ENCODE data around the gene NAA10.

The NAA10 gene

DNA sequence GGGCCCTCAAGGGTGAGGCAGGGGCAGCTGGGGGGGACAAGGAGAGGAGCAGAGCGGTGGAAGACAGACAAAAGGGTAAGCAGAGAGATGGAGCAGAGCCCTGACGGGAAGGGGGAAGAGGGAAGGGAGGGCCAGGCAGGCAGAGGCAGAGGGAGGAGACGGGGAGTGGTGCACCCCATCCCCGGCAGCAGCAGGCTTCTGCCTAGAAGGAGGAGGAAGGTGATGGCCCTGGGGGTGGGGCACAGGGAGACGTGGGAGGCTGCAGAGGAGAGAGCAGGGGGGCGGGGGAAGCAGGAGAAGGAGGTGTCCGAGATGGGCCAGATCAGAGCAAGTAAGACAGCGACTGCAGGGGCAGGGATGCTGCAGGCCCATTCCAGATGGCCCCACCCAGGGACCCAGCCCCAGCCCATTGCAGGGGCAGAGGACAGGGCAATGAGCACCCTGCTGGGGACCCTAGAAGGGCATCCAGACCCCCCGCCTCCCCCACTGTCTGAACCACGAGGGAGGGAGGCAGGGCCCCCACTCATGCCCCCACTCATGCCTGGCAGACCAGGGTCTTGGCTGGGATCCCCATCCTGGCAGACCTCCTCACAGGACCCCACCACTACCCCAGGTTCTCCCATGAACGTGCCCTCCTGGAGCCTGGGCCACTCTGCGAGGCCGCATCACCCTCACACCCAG, 51.5 kb downstream of the NAA10 start:
- no peak for DNase-seq

DNA sequence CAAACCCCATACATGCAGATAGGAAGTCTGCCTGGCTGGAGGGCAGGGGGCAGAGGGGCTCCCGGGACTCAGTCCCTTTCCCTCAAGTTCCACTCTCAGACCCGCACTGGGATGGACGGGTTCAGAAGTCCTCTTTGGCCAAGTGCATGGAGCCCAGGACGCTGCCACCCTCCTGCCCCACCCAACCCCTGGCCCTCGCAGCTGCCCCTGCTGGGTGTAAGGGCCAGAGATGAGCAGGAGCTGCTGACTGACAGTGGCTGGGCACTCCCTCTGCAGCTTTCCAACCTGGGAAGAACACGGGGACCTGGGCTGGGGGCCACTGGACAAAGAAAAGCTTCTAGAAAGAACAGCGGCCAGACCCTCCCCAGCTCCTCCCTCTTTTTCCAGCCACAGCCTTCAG, 52.3 kb downstream of the NAA10 start:
- DNase-seq, result no peak

DNA sequence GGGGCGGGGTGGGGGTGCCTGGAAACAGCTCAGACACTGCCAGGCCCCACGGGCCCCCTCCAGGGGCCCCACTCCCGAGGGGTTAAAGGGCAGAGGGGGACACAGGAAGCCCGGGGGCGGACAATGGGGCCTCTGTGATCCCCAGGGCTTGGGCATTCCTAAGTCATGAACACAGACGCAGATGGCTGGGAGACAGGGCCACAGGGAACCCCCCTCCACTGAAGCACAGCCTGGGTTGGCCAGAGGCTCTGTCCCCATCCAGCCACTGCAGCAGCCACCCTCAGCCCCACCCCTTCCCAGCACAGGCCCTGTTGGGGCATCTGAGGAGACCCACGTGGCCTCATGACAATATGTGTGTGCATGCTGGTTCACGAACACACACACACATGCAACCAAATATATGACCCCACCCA, 52.7 kb downstream of the NAA10 start:
- no peak for DNase-seq

DNA sequence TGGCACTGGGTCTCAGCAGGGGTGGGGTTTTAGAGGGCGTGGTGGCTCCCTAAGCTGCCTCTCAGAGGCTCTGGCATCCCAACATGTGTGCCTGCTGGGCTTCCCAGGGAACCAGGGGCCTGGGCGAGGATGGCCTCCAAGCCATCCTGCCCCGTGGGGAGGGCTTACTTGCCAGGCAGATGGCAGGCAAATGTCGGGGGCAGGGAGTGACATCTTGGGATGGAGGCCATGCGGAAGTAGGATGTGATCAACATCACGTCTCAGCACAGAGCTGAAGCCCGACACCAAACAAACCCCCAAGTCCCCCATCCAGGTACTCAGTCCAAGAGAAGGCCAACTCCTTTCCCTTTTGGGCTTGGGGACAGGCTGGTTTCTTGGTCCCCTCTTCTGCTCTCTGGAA, 53.6 kb downstream of the NAA10 start:
- DNase-seq, result no peak

DNA sequence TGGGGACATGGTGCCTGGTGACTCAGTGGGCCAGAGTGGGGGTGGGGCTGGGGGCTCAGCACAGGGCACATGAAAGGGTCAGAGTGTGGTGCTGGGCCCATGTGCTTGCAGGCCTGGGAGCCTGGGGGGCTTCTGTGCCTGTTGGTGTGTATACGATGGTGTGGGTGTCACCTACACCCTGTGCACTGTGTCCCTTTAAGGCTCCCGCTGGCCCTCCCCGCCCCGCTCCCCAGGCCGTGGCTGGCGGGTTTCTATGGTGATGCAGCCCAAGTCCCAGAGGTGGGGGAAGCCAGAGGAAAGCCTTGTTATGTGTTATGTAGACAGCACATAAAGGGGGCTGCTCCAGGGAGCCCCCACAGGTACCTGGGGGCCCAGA, 54.4 kb downstream of the NAA10 start:
- no peak for DNase-seq

DNA sequence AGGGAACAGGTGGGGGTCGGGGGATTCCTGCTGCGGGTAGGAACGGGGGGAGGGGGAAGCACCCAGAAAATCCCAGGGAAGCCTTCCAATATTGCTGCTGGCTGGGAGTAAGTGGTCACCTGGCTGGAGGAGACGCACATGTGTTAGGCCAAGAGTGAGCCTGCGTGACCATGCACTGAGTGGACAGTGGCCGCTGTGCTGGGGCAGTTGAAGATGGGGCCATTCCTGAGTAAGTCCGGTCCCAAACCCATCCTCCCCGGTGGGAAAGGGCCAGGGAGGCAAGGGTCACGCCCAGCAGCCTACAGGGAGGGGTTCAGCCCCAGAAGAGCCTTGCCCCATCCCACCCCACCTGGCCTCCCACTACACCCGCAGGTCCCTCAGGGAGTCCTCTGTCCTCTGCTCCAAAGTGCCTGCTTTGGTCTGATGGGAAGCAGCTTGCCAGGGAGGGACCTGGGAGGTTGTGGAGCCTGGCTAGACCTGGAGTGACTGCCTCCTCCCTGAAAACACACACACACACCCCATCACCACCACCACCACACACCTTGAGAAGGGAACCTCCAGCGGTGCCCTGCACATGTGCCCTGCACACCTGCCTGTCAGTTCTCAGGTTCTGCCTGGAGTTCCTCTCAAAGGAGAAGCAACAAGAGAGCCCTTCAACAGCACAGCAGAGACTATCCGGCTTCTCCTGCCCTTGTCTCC, 54.9 kb downstream of the NAA10 start:
- DNase-seq, result no peak

All from stimulated activated CD4-positive, alpha-beta T cell treated with anti-CD3 and anti-CD28 coated beads, Interleukin-4, amount 100 ng/mL, for 1 hour (primary cell).